Tibial artery (tissue), 4 donors: ENCODE data around the gene MAN1B1.

Experiments
- DNase-seq, 2 donors: peaks; one replicate each; pipeline ENCODE4 v3.0.0-alpha.2; 2019
- H3K27ac ChIP-seq, 2 donors: fragments of 200-600 bp; sonication (generic) in 1 of 2; 1 replicate in 1 of 2; 2 replicates in 1 of 2; pipeline ENCODE4 v1.5.1; 2018 to 2019; ENCODE audit warnings: mild to moderate bottlenecking in 1 of 2
- H3K27me3 ChIP-seq, 2 donors: fragments of 200-600 bp; sonication (generic) in 1 of 2; one replicate each; pipeline versions ENCODE4 v1.5.1 to v1.6.0; 2016 to 2019
- H3K36me3 ChIP-seq, 3 donors: fragments of 200-600 bp; sonication (generic) in 2 of 3; one replicate each; pipeline ENCODE4 v1.5.1; 2016 to 2019; ENCODE audit warnings: mild to moderate bottlenecking in 2 of 3
- H3K4me1 ChIP-seq, 4 donors: fragments of 200-600 bp; sonication (generic) in 2 of 4; 1 replicate in 3 of 4; 2 replicates in 1 of 4; pipeline ENCODE4 v1.5.1; 2016 to 2019
- H3K4me3 ChIP-seq, 2 donors: fragments of 200-600 bp; sonication (generic) in 1 of 2; 1 replicate in 1 of 2; 2 replicates in 1 of 2; pipeline ENCODE4 v1.5.1; 2018 to 2019; ENCODE audit warnings: mild to moderate bottlenecking in 2 of 2
- H3K9me3 ChIP-seq, 3 donors: fragments of 200-600 bp; sonication (generic) in 1 of 3; one replicate each; pipeline ENCODE4 v1.5.1; 2016 to 2019
- intact Hi-C: fragments of 100-400 bp; cut with DNase I; formaldehyde crosslinking; loops from one replicate; pipeline ENCODE4 v1.15.0; 2023; ENCODE audit warnings: low total_unique reads
- TF ChIP-seq, protein P1 (sequence below), 2 experiments: fragments of 200-600 bp in 1 of 2; fragments of 450-650 bp in 1 of 2; IDR thresholded peaks; one replicate each; pipeline ENCODE4 v1.5.1; 2017 to 2019; ENCODE audit warnings: antibody characterized with exemption in 2 of 2, mild to moderate bottlenecking in 1 of 2, moderate library complexity in 1 of 2

Gene MAN1B1

DNA sequence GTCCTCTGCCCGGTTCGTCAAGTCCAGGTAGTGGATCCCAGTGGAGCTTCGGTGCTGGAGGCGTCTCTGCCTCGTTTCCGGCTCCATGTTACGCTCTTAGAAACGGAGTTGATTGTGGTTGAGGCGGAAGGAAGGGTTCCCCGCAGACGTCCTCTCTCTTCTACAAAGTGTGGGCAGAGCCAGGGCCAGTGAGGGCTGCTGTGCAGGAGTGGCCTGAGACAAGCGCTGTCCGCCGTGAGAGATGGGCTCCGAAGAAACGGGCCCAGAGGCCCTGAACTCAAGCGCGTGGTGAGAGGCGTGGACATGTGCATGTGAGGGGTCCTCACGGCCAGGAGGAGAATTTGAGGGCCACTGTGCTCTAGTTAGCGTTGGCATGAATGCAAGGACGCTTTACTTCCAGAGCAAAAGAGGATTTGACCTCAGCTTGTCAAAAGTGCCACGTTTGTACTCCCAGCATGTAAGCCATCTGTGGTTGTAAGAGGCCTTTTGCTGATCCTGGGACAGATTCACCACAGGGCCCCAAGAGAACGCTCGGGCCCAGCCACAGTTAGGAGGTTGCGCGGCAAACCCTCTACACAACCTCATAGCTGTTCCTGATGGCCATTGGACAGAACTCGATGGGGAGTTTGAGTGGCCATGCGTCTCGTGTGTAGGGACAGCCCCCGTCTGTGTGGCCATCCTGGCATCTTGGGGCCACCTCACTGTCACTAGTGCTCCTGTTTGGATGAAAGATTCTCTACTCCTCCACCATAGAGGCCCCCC lies 10.2 kb downstream of the MAN1B1 start:
- Histone ChIP-seq H3K36me3 (peaks cover 49 to 96% (median 64%) of the 10 kb centered on the region in 3 donors), H3K27ac (no peak overlapping the region)

DNA sequence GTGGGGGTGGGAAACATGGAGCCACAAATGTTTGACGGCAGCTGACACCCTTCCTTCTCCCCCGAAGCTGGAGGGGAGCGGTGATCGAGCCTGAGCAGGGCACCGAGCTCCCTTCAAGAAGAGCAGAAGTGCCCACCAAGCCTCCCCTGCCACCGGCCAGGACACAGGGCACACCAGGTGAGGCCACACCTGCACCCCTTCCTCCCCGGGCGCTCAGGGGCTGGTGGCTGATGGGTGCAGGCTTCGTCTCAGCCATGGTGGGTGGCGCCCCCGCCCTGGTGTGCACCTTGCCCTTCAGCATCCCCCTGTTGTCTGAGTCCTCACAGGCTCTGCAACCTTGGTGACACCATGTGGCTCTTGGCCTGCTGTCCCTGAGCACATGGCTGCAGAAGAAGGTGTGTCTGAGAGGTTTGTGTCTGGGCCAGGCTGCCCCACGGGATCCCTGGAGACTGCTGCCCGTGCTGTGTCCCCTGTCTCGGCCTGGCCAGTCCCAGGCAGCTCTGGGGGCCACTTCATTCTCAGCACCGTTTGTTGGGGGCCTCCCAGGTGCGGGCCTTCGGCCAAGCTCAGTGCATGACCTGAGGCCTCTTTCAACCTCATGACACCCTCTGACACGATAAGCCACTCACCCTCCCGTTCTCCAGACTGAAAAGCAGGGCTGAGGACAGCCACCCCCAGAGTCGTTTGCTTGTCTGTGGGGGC lies 11.1 kb downstream of the MAN1B1 start:
- Histone ChIP-seq H3K4me1 (no peaks in the 10 kb centered on the region), H3K36me3 (peaks cover 59 to 98% (median 66%) of the 10 kb centered on the region in 3 donors), H3K4me3 (no peak overlapping the region), H3K27me3 (no peaks in the 10 kb centered on the region), H3K27ac (no peak overlapping the region), H3K9me3 (no peaks in the 10 kb centered on the region)
- no peak for DNase-seq
- TF ChIP-seq, protein P1, sequence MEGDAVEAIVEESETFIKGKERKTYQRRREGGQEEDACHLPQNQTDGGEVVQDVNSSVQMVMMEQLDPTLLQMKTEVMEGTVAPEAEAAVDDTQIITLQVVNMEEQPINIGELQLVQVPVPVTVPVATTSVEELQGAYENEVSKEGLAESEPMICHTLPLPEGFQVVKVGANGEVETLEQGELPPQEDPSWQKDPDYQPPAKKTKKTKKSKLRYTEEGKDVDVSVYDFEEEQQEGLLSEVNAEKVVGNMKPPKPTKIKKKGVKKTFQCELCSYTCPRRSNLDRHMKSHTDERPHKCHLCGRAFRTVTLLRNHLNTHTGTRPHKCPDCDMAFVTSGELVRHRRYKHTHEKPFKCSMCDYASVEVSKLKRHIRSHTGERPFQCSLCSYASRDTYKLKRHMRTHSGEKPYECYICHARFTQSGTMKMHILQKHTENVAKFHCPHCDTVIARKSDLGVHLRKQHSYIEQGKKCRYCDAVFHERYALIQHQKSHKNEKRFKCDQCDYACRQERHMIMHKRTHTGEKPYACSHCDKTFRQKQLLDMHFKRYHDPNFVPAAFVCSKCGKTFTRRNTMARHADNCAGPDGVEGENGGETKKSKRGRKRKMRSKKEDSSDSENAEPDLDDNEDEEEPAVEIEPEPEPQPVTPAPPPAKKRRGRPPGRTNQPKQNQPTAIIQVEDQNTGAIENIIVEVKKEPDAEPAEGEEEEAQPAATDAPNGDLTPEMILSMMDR (IDR thresholded peaks at IDR 0.05): no peak
- intact Hi-C loops: no loop called here

More for the DNA sequence above, 10.2 kb downstream of the MAN1B1 start:
- H3K4me1 ChIP-seq: no peaks in the 10 kb centered on the region
- no peaks in the 10 kb centered on the region for H3K27me3 ChIP-seq
- H3K9me3 ChIP-seq: no peaks in the 10 kb centered on the region
- no peak overlapping the region for H3K4me3 ChIP-seq
- intact Hi-C loops: no loop called here
- no peak for DNase-seq
- TF ChIP-seq, protein P1 (IDR thresholded peaks at IDR 0.05): no peak

DNA sequence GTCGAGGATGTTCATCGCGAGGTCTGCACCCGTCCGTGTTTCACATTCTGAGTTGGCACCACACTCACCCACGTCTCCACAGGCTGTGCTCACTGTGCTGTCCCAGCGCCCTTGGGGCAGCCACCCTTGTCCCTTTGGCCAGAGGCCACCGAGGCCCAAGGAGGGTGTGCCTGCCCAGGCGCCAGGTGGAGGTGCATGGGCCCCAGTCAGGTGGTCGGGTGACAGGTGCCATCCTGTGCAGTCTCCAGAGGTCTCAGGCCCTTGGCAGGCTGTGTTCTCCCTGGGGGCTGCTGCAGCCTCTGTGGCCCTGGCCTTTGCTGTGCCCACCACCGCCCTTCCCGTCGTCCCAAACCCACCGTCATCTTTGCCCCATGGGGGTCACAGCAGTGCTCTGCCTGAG lies 12.4 kb downstream of the MAN1B1 start:
- Histone ChIP-seq H3K27me3 (no peaks in the 10 kb centered on the region), H3K9me3 (no peaks in the 10 kb centered on the region), H3K4me3 (no peak overlapping the region), H3K4me1 (no peaks in the 10 kb centered on the region), H3K27ac (no peak overlapping the region), H3K36me3 (peaks cover 72 to 100% (median 78%) of the 10 kb centered on the region in 3 donors)
- no peak for DNase-seq
- intact Hi-C loops: no loop called here
- TF ChIP-seq, protein P1 (IDR thresholded peaks at IDR 0.05): no peak

- Histone ChIP-seq H3K27me3 (no peaks in the 10 kb centered on the region), H3K4me3 (no peak overlapping the region), H3K27ac (no peak overlapping the region), H3K36me3 (peaks cover 74 to 100% (median 90%) of the 10 kb centered on the region in 3 donors), H3K4me1 (no peaks in the 10 kb centered on the region), H3K9me3 (no peaks in the 10 kb centered on the region)
- intact Hi-C loops: no loop called here
- TF ChIP-seq, protein P1 (IDR thresholded peaks at IDR 0.05): no peak
- no peak for DNase-seq
Measured at GRCh38 chr9:137103206-137103999, 16.6 kb downstream of the MAN1B1 start.

DNA sequence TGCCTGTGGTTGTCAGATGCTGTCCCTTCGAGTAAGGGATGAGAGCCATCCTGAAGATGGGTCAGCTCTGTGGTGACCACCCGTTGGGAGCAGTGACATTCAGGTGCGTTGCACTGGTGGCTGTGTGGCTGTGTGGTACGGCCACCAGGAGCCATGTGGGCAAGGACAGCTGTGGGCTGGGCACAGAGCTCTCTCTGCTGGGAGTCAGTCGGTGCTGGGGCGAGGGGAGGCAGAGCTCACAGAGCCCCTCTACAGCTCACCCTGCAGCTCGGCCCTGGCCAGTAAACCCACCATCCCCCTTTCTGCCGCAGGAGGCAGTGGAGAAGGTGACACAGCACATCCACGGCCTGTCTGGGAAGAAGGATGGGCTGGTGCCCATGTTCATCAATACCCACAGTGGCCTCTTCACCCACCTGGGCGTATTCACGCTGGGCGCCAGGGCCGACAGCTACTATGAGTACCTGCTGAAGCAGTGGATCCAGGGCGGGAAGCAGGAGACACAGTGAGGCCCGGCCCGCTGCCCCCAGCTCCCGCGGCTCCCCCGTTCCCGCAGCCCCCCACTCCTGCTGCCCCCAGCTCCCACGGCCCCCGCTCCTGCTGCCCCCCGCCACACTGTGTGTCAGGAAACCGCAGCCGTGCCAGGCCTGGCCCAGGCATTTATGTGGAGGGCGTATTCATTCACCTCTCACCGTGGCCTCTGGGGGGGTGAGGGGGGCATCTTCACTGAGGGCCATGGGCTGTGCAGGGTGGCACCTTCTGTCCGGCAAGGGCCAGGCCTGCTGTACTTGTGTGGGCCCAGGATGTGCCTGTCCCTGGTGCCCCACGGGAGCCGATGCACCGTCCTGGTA lies 19.3 kb downstream of the MAN1B1 start:
- Histone ChIP-seq H3K4me3 (no peak overlapping the region), H3K27me3 (no peaks in the 10 kb centered on the region), H3K4me1 (no peaks in the 10 kb centered on the region), H3K9me3 (no peaks in the 10 kb centered on the region), H3K27ac (no peak overlapping the region), H3K36me3 (peaks cover 66 to 100% (median 91%) of the 10 kb centered on the region in 3 donors)
- intact Hi-C loops: no loop called here
- no peak for DNase-seq
- TF ChIP-seq, protein P1 (IDR thresholded peaks at IDR 0.05): no peak
